ENCODE measurements around the gene B4GALNT3. TPM values are rescaled to one million over a fixed set of nuclear protein-coding genes. Genes with fewer than 3 reads are reported as not detected.
"Not testable (repeated sequence)": the region's sequence is repeated elsewhere in the genome, so short reads cannot be mapped to it uniquely, and the experiment has no call there.

The B4GALNT3 gene
- total RNA-seq, 1 experiment from 2014 or later: 3.3 TPM

- no peak for DNase-seq (ENCODE audit: low spot score)
Measured at GRCh38 chr12:575129-575502, 115.4 kb downstream of the B4GALNT3 start.

- DNase-seq (ENCODE audit: low spot score): peak; percentile 59
Measured at GRCh38 chr12:575948-576614, 116.3 kb downstream of the B4GALNT3 start.

GRCh38 chr12:576615-577110 lies 116.9 kb downstream of the B4GALNT3 start:
- no peak for DNase-seq (ENCODE audit: low spot score)

- not testable (repeated sequence) for DNase-seq (ENCODE audit: low spot score)
Measured at GRCh38 chr12:577994-578747, 118.4 kb downstream of the B4GALNT3 start.

- no peak for DNase-seq (ENCODE audit: low spot score)
Measured at GRCh38 chr12:578748-579419, 119.1 kb downstream of the B4GALNT3 start.

GRCh38 chr12:579420-580110 lies 119.8 kb downstream of the B4GALNT3 start:
- DNase-seq (ENCODE audit: low spot score): no peak

- DNase-seq (ENCODE audit: low spot score): no peak
Measured at GRCh38 chr12:580813-581212, 121.1 kb downstream of the B4GALNT3 start.

GRCh38 chr12:581321-581720 lies 121.6 kb downstream of the B4GALNT3 start:
- DNase-seq (ENCODE audit: low spot score): no peak

GRCh38 chr12:581746-582145 lies 122.0 kb downstream of the B4GALNT3 start:
- no peak for DNase-seq (ENCODE audit: low spot score)

- DNase-seq (ENCODE audit: low spot score): no peak
Measured at GRCh38 chr12:583251-583869, 123.6 kb downstream of the B4GALNT3 start.

GRCh38 chr12:585062-586061 lies 125.6 kb downstream of the B4GALNT3 start:
- no peak for DNase-seq (ENCODE audit: low spot score)

- DNase-seq (ENCODE audit: low spot score): no peak
Measured at GRCh38 chr12:586318-587071, 126.8 kb downstream of the B4GALNT3 start.

GRCh38 chr12:587132-588023 lies 127.6 kb downstream of the B4GALNT3 start:
- DNase-seq (ENCODE audit: low spot score): no peak

- DNase-seq (ENCODE audit: low spot score): no peak
Measured at GRCh38 chr12:588024-588322, 128.2 kb downstream of the B4GALNT3 start.

GRCh38 chr12:588646-589045 lies 128.9 kb downstream of the B4GALNT3 start:
- DNase-seq (ENCODE audit: low spot score): no peak

GRCh38 chr12:590206-590750 lies 130.5 kb downstream of the B4GALNT3 start:
- DNase-seq (ENCODE audit: low spot score): no peak

GRCh38 chr12:591167-592023 lies 131.7 kb downstream of the B4GALNT3 start:
- no peak for DNase-seq (ENCODE audit: low spot score)
